Urothelium cell line (cell line): ENCODE measurements around the gene CYGB.

Experiments used
- DNase-seq: peaks from one replicate; pipeline ENCODE4 v3.0.0; 2011; ENCODE audit warnings: low spot score, mixed read lengths
- FAIRE-seq: peaks from 2 replicates; lab custom pipeline; 2011; peaks lifted over from hg19 to GRCh38; lab: Jason Lieb, UNC

Gene CYGB

GRCh38 chr17:76537578-76538280, at the start of gene CYGB:
CYGB (minus strand) TSS chr17:76537709; CDS start chr17:76537542, 167 bp downstream.
- FAIRE-seq: no peak
- no peak for DNase-seq

- FAIRE-seq: no peak
These were observed 49.4 kb upstream of the CYGB start for GRCh38 chr17:76586741-76587487.

GRCh38 chr17:76585649-76586593, 48.4 kb upstream of the CYGB start, which contains the start of gene ST6GALNAC2:
ST6GALNAC2 (minus strand) TSS chr17:76585860; CDS start chr17:76585808, 52 bp downstream.
- DNase-seq (no peak), FAIRE-seq (no peak)

More at GRCh38 chr17:76586741-76587487, 49.4 kb upstream of the CYGB start:
- DNase-seq: no peak

- DNase-seq: no peak
- FAIRE-seq: no peak
These were observed 47.6 kb upstream of the CYGB start for GRCh38 chr17:76585033-76585648.

GRCh38 chr17:76584427-76585032, 47.0 kb upstream of the CYGB start:
- FAIRE-seq (no peak), DNase-seq (no peak)

- DNase-seq: no peak
- FAIRE-seq: no peak
These were observed 45.2 kb upstream of the CYGB start for GRCh38 chr17:76582660-76583059.

GRCh38 chr17:76581515-76581914, 44.0 kb upstream of the CYGB start:
- DNase-seq: no peak
- FAIRE-seq: no peak

- DNase-seq: no peak
- FAIRE-seq: no peak
These were observed 41.8 kb upstream of the CYGB start for GRCh38 chr17:76579281-76579680.

- no peak for FAIRE-seq
- no peak for DNase-seq
These were observed 40.9 kb upstream of the CYGB start for GRCh38 chr17:76578376-76578775.

GRCh38 chr17:76577876-76578275, 40.4 kb upstream of the CYGB start:
- no peak for FAIRE-seq
- DNase-seq: no peak

GRCh38 chr17:76576189-76576588, 38.7 kb upstream of the CYGB start:
- FAIRE-seq: peak; percentile 50
- DNase-seq: no peak

- DNase-seq (no peak), FAIRE-seq (no peak)
These were observed 38.1 kb upstream of the CYGB start for GRCh38 chr17:76575570-76575969.

- FAIRE-seq (no peak), DNase-seq (no peak)
These were observed 36.7 kb upstream of the CYGB start for GRCh38 chr17:76574166-76574565.

GRCh38 chr17:76573096-76573495, 35.6 kb upstream of the CYGB start:
- DNase-seq (no peak), FAIRE-seq (no peak)

- FAIRE-seq (no peak), DNase-seq (no peak)
These were observed 34.8 kb upstream of the CYGB start for GRCh38 chr17:76572201-76572910.

- FAIRE-seq: no peak
- DNase-seq: no peak
These were observed 33.5 kb upstream of the CYGB start for GRCh38 chr17:76570877-76571471.

GRCh38 chr17:76570457-76570856, 32.9 kb upstream of the CYGB start:
- FAIRE-seq (no peak), DNase-seq (no peak)

GRCh38 chr17:76569607-76570279, 32.2 kb upstream of the CYGB start:
- FAIRE-seq: no peak
- no peak for DNase-seq

- DNase-seq (no peak), FAIRE-seq (no peak)
These were observed 31.3 kb upstream of the CYGB start for GRCh38 chr17:76568811-76569221.
